Adipocyte (in vitro differentiated cells): ENCODE measurements around the gene BOD1L1.

ENCODE experiments used
- DNase-seq: peaks from one replicate; pipeline ENCODE4 v3.0.0-alpha.2; 2015; ENCODE audit warnings: low read depth
- H3K27me3 ChIP-seq: replicated peaks from 2 replicates; pipeline ENCODE4 v1.7.0; 2013; ENCODE audit warnings: mild to moderate bottlenecking, low read length, moderate library complexity; ENCODE audit not compliant: control insufficient read depth, insufficient read depth
- H3K36me3 ChIP-seq: 2 replicates; pipeline ENCODE4 v1.7.0; 2013; ENCODE audit warnings: low read length, mild to moderate bottlenecking, moderate library complexity; ENCODE audit not compliant: control insufficient read depth, insufficient read depth, severe bottlenecking
- H3K4me1 ChIP-seq: 2 replicates; pipeline ENCODE4 v1.7.0; 2013; ENCODE audit warnings: mild to moderate bottlenecking, low read length, moderate library complexity; ENCODE audit not compliant: control insufficient read depth, insufficient read depth
- H3K4me3 ChIP-seq: 2 replicates; pipeline ENCODE4 v1.7.0; 2013; ENCODE audit warnings: mild to moderate bottlenecking, low read length, moderate library complexity
- H3K9ac ChIP-seq: 2 replicates; pipeline ENCODE4 v1.7.0; 2013; ENCODE audit warnings: mild to moderate bottlenecking, low read length, moderate library complexity
- H3K9me3 ChIP-seq: 2 replicates; pipeline ENCODE4 v1.7.0; 2013; ENCODE audit warnings: mild to moderate bottlenecking, low read length, moderate library complexity; ENCODE audit not compliant: control insufficient read depth

Gene BOD1L1

DNA sequence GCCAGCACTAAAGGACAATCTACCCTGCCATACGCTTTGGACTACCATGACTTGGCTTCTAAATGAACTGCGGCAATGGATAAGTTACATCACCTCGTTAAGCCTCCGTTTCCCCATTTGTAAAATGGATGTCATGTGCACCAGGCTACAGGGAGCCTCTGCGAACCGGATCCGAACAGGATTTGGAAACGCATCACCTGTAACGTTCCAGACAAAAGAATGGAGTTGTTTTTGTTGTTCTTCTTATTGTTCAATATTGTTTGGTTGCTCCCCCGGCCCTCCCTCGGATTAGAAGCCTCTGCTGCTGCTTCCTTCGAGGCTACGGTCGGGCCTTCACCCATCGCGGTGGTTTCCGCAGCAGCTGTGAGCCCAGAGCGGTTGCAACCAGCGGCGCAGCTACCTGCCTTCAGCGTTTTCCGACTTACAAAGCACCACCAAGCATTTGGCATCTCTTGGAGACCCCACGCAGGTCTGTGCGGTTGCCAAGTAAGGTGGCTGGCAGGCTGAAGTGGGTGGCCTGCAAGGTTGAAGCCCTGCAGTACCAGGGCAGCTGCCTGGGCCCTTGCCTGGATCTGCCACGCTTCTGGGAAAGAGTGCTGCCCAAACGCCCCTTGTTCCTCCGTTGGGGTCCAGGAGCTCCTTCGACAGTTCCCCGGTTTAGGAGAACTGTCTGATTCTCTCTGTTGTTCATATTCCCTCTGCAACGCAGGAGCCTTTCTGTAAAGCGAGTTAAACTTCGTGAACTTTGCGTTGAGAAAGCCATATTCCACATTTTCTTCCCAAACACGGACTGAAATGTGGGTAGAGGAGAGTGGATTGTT, 90.3 kb downstream of the BOD1L1 start:
- DNase-seq, result no peak
- Histone ChIP-seq H3K4me3 (no peak overlapping the region), H3K9me3 (peaks cover 16% of the 10 kb centered on the region), H3K9ac (no peak overlapping the region), H3K27me3 (peaks cover 93% of the 10 kb centered on the region), H3K36me3 (no peaks in the 10 kb centered on the region), H3K4me1 (peaks cover 13% of the 10 kb centered on the region)

DNA sequence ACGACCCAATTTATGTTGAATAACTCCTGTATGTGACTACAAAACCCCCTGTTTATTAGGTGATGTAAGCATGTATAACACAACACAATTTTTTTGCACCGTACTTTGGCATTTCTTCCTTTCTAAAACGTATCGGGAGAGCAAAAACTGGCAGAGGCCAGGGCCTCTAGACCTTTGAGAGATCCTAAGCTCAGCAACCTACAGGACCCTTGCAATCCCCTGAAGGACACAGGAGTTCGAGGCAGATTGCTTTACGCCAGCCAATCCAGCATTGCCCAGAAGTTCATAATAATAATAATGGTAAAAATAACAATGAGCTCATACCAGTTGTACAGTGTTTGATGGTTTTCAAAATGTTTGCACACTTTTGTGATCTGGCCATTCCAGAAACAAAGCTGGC, 90.9 kb downstream of the BOD1L1 start:
- Histone ChIP-seq H3K9me3 (peaks cover 16% of the 10 kb centered on the region), H3K9ac (no peak overlapping the region), H3K36me3 (no peaks in the 10 kb centered on the region), H3K27me3 (peaks cover 96% of the 10 kb centered on the region), H3K4me1 (peaks cover 13% of the 10 kb centered on the region), H3K4me3 (no peak overlapping the region)
- DNase-seq, result no peak

DNA sequence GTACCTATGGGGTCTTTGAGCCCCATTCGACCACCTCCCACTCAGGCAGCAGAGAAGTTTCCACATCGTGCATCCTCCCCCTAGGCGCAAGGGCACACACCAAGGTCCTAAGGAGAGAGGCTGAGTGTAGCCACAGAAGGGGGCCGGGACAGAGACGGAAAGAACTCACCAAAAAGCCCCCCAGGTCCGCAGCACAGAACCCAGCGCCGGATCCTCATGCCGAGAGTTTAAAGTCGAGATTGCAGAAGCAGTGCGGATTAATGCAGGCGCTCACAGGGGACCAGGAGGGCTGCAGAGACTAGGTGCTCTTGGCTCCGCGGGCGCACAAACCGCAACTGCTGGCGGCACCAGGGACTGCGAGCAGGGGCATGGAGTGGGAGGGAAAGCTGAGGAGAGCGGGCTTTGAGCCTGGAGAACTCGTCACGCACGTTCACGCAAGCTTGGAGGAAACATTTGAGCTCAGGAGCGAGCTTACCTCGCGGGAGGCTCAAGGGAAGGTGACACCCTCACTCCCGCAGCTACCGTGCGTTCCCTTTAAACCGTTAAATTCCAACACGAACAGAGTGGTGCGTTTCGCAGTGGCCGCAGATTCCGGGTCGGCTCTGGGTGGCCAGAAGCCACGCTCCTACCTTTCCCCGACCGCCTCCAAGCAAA, 91.7 kb downstream of the BOD1L1 start:
- Histone ChIP-seq H3K27me3 (peaks cover 96% of the 10 kb centered on the region), H3K4me1 (peaks cover 13% of the 10 kb centered on the region), H3K36me3 (no peaks in the 10 kb centered on the region), H3K9me3 (peaks cover 18% of the 10 kb centered on the region), H3K4me3 (peak overlapping the region; percentile 31), H3K9ac (no peak overlapping the region)
- DNase-seq, result no peak

DNA sequence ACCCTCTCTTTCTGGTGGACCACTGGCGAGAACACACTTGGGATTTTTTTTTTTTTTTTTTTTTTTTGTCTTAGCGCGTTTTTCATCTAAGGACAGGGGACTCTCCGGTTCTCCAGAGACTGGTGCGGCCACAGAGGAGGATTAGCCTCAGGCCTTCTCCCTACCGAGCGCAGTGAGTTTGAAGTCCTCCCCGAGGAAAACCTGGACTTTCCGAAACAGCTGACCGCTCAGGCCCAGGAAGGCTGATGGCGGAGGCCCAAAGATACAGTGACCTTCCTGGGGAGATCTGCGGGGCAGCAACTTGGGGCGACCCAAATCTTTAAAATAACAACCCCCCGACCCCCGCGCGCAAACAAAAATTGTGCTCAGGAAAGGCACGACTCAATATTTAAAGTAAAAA, 92.4 kb downstream of the BOD1L1 start:
- no peak overlapping the region for H3K9ac ChIP-seq
- H3K9me3 ChIP-seq, result peaks cover 16% of the 10 kb centered on the region
- H3K27me3 ChIP-seq, result peaks cover 96% of the 10 kb centered on the region

DNA sequence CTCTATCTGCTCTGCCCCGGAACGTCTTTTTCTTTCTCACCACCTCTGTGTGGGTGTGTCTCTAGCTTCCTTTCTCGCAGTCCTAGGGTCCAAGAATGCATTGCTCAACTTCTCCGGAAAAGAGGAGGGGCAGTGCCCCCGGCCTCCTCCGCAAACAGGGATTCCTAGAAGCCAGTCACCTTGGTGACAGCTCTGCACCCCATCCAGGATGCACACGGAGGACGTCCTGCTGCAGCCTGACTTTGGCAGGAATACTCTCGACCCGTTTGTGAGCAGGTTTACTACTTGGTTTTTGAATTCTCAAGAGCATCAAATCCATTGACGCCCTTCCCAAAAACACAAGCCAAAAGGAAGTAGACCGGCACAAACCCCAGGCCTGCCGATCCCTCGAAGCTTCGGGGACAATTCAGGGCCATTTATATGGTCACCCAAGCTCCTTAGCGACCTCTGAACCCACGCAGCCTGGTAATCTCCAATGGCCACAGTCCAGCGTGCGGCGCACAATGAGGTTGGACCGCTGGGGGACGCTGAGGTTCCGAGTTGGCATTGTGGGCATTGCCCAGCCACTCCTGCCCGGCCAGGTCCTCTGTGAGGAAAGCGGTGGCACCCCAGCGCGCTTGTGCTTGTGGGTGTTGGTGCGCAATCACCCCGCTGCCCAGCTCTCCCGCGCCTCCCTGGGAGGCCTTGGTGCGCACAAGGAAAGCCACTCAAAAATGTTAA, 93.0 kb downstream of the BOD1L1 start:
- Histone ChIP-seq H3K9me3 (peaks cover 16% of the 10 kb centered on the region), H3K4me1 (peaks cover 17% of the 10 kb centered on the region), H3K27me3 (peaks cover 96% of the 10 kb centered on the region), H3K9ac (no peak overlapping the region), H3K36me3 (no peaks in the 10 kb centered on the region), H3K4me3 (no peak overlapping the region)
- no peak for DNase-seq

More for the DNA sequence above, 92.4 kb downstream of the BOD1L1 start:
- Histone ChIP-seq H3K4me3 (no peak overlapping the region), H3K36me3 (no peaks in the 10 kb centered on the region), H3K4me1 (peaks cover 13% of the 10 kb centered on the region)
- DNase-seq, result no peak

DNA sequence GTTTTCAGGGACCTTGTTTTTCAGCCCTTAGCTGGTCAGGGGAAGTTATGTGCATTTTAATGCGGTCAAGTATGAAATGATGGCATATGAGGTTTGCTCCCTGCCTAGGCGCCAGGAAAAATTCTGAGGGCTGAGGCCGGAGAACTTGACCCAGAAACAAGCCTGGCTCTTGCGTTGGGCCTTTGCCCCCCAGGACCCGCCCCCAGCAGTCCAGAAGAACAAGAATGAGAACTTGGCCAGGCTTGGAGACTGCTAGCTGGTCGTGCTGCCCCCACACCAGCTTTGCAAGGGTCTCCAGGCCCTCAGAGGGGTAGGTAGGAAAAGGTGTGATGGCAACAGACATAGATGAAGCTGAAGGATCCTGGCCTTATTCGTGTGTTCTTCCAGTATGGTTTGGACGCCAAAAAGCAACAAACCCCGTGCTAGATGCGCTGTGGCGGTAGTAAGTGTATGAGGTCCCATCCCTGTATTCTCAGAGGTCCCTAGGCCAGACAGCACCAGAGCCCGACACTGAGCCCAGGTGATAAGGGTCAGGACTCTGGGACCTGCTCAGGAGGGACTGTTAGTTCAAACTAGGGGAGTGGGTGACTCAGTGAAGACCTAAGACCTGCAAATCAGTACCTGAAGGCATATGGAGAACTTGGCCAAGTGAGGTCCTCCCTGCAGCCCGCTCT, 93.7 kb downstream of the BOD1L1 start:
- Histone ChIP-seq H3K9me3 (peaks cover 16% of the 10 kb centered on the region), H3K9ac (no peak overlapping the region), H3K27me3 (peaks cover 96% of the 10 kb centered on the region), H3K4me1 (peaks cover 12% of the 10 kb centered on the region), H3K36me3 (no peaks in the 10 kb centered on the region), H3K4me3 (no peak overlapping the region)
- no peak for DNase-seq

DNA sequence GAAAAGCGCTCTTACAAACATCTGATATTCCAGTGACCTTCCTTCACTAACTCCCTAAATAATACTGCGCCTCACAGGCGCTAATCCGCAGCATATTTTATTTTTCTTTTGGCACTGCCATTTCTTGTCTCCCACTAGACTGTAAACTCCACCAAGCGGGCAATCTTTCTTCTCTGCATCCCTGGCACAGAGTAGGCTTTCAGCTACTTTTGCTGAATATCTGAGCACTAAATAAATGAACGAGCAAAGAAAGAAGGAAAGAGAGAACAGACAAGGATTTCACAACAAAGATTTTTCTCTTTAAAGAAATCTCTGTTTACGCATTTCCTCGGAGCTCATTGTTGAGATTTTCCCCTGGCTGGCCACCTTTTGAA, 95.9 kb downstream of the BOD1L1 start:
- no peak overlapping the region for H3K4me3 ChIP-seq
- no peak for DNase-seq

DNA sequence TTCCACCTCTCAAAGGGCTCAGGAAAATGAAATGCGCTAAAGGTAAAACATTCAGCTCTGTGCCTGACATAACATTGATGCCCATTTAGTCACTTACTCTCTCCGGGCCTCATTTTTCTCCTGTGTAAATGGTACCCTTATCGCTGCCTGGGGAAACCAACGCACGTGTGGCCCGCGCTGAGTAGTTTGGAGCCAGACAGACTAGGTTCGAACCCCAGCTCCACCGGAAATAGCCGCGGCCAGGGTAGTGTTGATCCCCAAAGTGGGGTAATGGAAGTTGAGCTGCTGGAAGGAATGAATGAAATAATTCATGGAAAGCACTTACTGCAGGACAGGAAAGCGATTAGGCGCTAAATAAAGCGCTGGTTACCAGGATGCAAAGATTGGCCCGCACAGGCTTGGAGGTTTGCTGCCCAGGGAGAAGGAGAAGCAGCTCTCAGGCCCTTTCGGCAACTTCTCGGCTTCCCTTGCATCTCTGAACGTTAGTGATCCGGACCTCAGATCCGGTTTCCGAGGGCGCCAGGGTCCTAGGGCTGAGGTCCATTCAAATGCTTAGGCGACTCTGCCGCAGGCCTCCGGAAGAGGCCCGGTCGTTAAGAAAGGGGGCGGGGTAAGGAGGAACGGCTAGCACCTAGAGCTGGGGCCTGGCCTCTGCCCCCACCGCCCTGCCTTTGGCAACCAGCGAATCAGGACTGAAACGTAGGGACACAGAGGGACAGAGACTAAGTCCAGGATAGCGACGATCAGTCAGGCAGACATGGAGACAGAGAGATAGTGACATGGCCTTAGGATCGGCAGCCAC, 96.5 kb downstream of the BOD1L1 start:
- no peak for DNase-seq
- Histone ChIP-seq H3K4me1 (peaks cover 26% of the 10 kb centered on the region), H3K27me3 (peaks cover 76% of the 10 kb centered on the region), H3K4me3 (no peak overlapping the region), H3K9ac (no peak overlapping the region), H3K9me3 (peaks cover 3% of the 10 kb centered on the region), H3K36me3 (no peaks in the 10 kb centered on the region)

More for the DNA sequence above, 95.9 kb downstream of the BOD1L1 start:
- peaks cover 82% of the 10 kb centered on the region for H3K27me3 ChIP-seq
- H3K4me1 ChIP-seq, result peaks cover 20% of the 10 kb centered on the region
- H3K9me3 ChIP-seq, result peaks cover 3% of the 10 kb centered on the region
- H3K9ac ChIP-seq, result no peak overlapping the region
- no peaks in the 10 kb centered on the region for H3K36me3 ChIP-seq

DNA sequence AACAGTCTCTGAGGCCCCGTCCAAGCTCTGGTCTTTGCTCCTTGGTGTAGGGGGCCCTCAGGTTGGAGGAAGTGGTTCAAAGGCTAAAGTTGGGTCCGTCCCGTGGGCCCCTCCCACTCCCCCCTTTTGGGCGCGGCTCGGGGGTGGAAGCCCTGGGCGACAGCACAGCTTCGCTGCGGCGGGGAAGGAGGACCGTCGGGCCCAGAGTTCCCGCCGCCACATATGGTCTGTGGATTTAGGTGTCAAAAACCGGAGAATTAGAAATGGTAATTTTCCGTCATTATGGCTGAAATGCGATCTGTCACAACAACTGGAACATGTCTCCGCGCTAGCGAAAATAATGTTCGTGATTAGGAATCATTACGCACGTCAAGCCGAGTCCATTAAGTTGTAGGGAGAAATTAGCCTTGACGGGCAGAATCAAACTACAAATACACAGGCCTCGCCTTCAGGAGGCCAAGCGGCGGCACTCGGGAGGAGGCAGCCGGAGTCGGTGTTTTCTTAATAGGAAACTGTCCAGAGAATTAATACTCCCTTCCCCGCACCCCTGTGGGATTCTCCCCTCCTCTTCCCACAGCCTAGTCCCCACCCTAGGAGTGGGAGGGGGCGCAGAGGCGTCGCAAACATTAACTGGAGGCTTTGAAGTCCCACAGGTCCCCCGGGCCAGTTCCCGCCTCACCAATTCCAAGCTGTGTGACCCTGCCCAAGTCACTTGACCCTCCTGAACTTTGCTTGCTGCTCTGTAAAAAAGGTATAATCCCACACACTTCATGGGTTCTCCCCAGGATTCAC, 98.2 kb downstream of the BOD1L1 start:
- Histone ChIP-seq H3K27me3 (peaks cover 59% of the 10 kb centered on the region), H3K9ac (no peak overlapping the region), H3K4me3 (no peak overlapping the region), H3K9me3 (peaks cover 10% of the 10 kb centered on the region), H3K36me3 (no peaks in the 10 kb centered on the region), H3K4me1 (peaks cover 34% of the 10 kb centered on the region)
- DNase-seq, result no peak

DNA sequence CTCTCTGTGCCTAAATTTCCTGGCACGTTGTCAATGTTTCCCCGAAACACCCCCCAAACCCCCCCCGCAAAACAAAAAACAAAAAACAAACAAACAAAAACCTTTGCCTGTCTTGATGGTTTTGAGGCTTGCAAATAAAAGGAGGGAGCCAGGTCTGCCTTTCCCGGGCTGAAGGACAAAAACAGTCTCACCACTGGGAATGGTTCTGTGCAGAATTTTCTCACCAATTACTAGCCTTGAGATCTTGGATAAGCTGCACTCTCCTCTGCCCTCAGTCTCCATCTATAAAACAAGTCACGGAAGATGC, 98.8 kb downstream of the BOD1L1 start:
- H3K27me3 ChIP-seq, result peaks cover 54% of the 10 kb centered on the region
- peaks cover 35% of the 10 kb centered on the region for H3K4me1 ChIP-seq
- H3K4me3 ChIP-seq, result no peak overlapping the region
- no peak for DNase-seq
- H3K9me3 ChIP-seq, result peaks cover 15% of the 10 kb centered on the region
- H3K36me3 ChIP-seq, result no peaks in the 10 kb centered on the region
- no peak overlapping the region for H3K9ac ChIP-seq
